ENCODE results near the gene ATF7IP2.
"Not testable (repeated sequence)": the region's sequence is repeated elsewhere in the genome, so short reads cannot be mapped to it uniquely, and the experiment has no call there.

DNA sequence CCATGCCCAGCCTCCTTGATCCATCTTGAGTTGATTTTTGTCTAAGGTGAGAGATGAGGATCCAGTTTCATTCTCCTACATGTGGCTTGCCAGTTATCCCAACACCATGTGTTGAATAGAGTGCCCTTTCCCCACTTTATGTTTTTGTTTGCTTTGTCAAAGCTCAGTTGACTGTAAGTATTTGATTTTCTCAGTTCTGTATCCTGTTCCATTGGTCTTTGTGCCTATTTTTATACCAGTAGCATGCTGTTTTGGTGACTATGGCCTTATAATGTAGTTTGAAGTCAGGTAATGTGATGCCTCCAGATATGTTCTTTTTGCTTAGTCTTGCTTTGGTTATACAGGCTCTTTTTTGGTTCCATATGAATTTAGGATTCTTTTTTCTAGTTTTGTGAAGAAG is 23.9 kb downstream of the ATF7IP2 start:
- TF ChIP-seq, protein P1, sequence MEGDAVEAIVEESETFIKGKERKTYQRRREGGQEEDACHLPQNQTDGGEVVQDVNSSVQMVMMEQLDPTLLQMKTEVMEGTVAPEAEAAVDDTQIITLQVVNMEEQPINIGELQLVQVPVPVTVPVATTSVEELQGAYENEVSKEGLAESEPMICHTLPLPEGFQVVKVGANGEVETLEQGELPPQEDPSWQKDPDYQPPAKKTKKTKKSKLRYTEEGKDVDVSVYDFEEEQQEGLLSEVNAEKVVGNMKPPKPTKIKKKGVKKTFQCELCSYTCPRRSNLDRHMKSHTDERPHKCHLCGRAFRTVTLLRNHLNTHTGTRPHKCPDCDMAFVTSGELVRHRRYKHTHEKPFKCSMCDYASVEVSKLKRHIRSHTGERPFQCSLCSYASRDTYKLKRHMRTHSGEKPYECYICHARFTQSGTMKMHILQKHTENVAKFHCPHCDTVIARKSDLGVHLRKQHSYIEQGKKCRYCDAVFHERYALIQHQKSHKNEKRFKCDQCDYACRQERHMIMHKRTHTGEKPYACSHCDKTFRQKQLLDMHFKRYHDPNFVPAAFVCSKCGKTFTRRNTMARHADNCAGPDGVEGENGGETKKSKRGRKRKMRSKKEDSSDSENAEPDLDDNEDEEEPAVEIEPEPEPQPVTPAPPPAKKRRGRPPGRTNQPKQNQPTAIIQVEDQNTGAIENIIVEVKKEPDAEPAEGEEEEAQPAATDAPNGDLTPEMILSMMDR (IDR thresholded peaks at IDR 0.05), result not testable (repeated sequence)
- not testable (repeated sequence) for TF ChIP-seq POLR2A (IDR thresholded peaks at IDR 0.05)
